HEK293 (cell line): ENCODE measurements around the gene CIRBP.

Experiments
- CTCF ChIP-seq: fragments of 450-650 bp; formaldehyde crosslinking; IDR thresholded peaks from 2 replicates; pipeline ENCODE4 v1.5.1; 2016; ENCODE audit warnings: missing biosample characterization, missing genetic modification characterization
- ELK4 ChIP-seq: IDR thresholded peaks from 2 replicates; pipeline ENCODE4 v1.6.1; 2011; ENCODE audit warnings: mild to moderate bottlenecking, low read depth, low read length, borderline replicate concordance
- KLF17 ChIP-seq: fragments of 450-650 bp; formaldehyde crosslinking; IDR thresholded peaks from 2 replicates; pipeline ENCODE4 v1.5.1; 2016; ENCODE audit warnings: missing biosample characterization, missing genetic modification characterization
- OVOL3 ChIP-seq: fragments of 450-650 bp; formaldehyde crosslinking; IDR thresholded peaks from 2 replicates; pipeline ENCODE4 v1.5.1; 2016; ENCODE audit warnings: missing biosample characterization, missing genetic modification characterization
- PBX3 ChIP-seq: sonication (generic); formaldehyde crosslinking; IDR thresholded peaks from 2 replicates; pipeline ENCODE4 v1.8.1; 2022; ENCODE audit warnings: mild to moderate bottlenecking, moderate library complexity, missing genetic modification reagents
- PRDM4 ChIP-seq: fragments of 450-650 bp; formaldehyde crosslinking; IDR thresholded peaks from 2 replicates; pipeline ENCODE4 v1.5.1; 2017; ENCODE audit warnings: missing biosample characterization, missing genetic modification characterization
- TCF7L2 ChIP-seq: IDR thresholded peaks from 2 replicates; pipeline ENCODE4 v1.6.1; 2011; ENCODE audit warnings: low read depth, mild to moderate bottlenecking, inconsistent platforms, low read length, moderate library complexity, borderline replicate concordance
- ZBTB10 ChIP-seq: fragments of 450-650 bp; formaldehyde crosslinking; IDR thresholded peaks from 2 replicates; pipeline ENCODE4 v1.5.1; 2016; ENCODE audit warnings: missing biosample characterization, missing genetic modification characterization
- ZFP69B ChIP-seq: fragments of 450-650 bp; formaldehyde crosslinking; IDR thresholded peaks from 2 replicates; pipeline ENCODE4 v1.5.1; 2016; ENCODE audit warnings: missing biosample characterization, missing genetic modification characterization
- ZIC2 ChIP-seq: fragments of 450-650 bp; formaldehyde crosslinking; IDR thresholded peaks from 2 replicates; pipeline ENCODE4 v1.5.1; 2016; ENCODE audit warnings: missing biosample characterization, missing genetic modification characterization
- ZNF121 ChIP-seq: fragments of 450-650 bp; formaldehyde crosslinking; IDR thresholded peaks from 2 replicates; pipeline ENCODE4 v1.5.1; 2016; ENCODE audit warnings: missing biosample characterization, missing genetic modification characterization
- ZNF133 ChIP-seq: fragments of 450-650 bp; formaldehyde crosslinking; IDR thresholded peaks from 2 replicates; pipeline ENCODE4 v1.5.1; 2016; ENCODE audit warnings: missing biosample characterization, missing genetic modification characterization
- ZNF140 ChIP-seq: fragments of 450-650 bp; formaldehyde crosslinking; IDR thresholded peaks from 2 replicates; pipeline ENCODE4 v1.5.1; 2016; ENCODE audit warnings: missing biosample characterization, missing genetic modification characterization
- ZNF2 ChIP-seq: fragments of 450-650 bp; formaldehyde crosslinking; IDR thresholded peaks from 2 replicates; pipeline ENCODE4 v1.5.1; 2016; ENCODE audit warnings: missing biosample characterization, missing genetic modification characterization
- ZNF223 ChIP-seq: fragments of 450-650 bp; formaldehyde crosslinking; IDR thresholded peaks from 2 replicates; pipeline ENCODE4 v1.5.1; 2016; ENCODE audit warnings: missing biosample characterization, missing genetic modification characterization
- ZNF292 ChIP-seq: fragments of 450-650 bp; formaldehyde crosslinking; IDR thresholded peaks from 2 replicates; pipeline ENCODE4 v1.5.1; 2016; ENCODE audit warnings: low read depth, missing biosample characterization, missing genetic modification characterization, borderline replicate concordance
- ZNF354C ChIP-seq: fragments of 450-650 bp; formaldehyde crosslinking; IDR thresholded peaks from 2 replicates; pipeline ENCODE4 v1.5.1; 2016; ENCODE audit warnings: missing biosample characterization, missing genetic modification characterization, low read depth, borderline replicate concordance
- ZNF473 ChIP-seq: fragments of 450-650 bp; formaldehyde crosslinking; IDR thresholded peaks from 2 replicates; pipeline ENCODE4 v1.5.1; 2017; ENCODE audit warnings: missing biosample characterization, missing genetic modification characterization
- ZNF544 ChIP-seq: fragments of 450-650 bp; formaldehyde crosslinking; IDR thresholded peaks from 2 replicates; pipeline ENCODE4 v1.5.0; 2017; ENCODE audit warnings: missing biosample characterization, missing genetic modification characterization
- ZNF548 ChIP-seq: fragments of 450-650 bp; formaldehyde crosslinking; IDR thresholded peaks from 2 replicates; pipeline ENCODE4 v1.5.1; 2016; ENCODE audit warnings: missing biosample characterization, missing genetic modification characterization
- ZNF549 ChIP-seq: fragments of 450-650 bp; IDR thresholded peaks from 2 replicates; pipeline ENCODE4 v1.5.1; 2018; ENCODE audit warnings: missing biosample characterization, missing genetic modification characterization, mild to moderate bottlenecking, inconsistent platforms, moderate library complexity
- ZNF560 ChIP-seq: fragments of 450-650 bp; formaldehyde crosslinking; IDR thresholded peaks from 2 replicates; pipeline ENCODE4 v1.5.1; 2017; ENCODE audit warnings: missing biosample characterization, missing genetic modification characterization, borderline replicate concordance
- ZNF571 ChIP-seq: fragments of 450-650 bp; formaldehyde crosslinking; IDR thresholded peaks from 2 replicates; pipeline ENCODE4 v1.5.0; 2017; ENCODE audit warnings: missing biosample characterization, missing genetic modification characterization
- ZNF629 ChIP-seq: fragments of 450-650 bp; formaldehyde crosslinking; IDR thresholded peaks from 2 replicates; pipeline ENCODE4 v1.5.1; 2017; ENCODE audit warnings: missing biosample characterization, missing genetic modification characterization
- ZNF670 ChIP-seq: fragments of 450-650 bp; formaldehyde crosslinking; IDR thresholded peaks from 2 replicates; pipeline ENCODE4 v1.5.1; 2016; ENCODE audit warnings: missing biosample characterization, missing genetic modification characterization, low read depth
- ZNF677 ChIP-seq: fragments of 450-650 bp; IDR thresholded peaks from 2 replicates; pipeline ENCODE4 v1.5.0; 2018; ENCODE audit warnings: missing biosample characterization, mild to moderate bottlenecking, missing genetic modification characterization, moderate library complexity
- ZNF707 ChIP-seq: fragments of 450-650 bp; formaldehyde crosslinking; IDR thresholded peaks from 2 replicates; pipeline ENCODE4 v1.5.1; 2016; ENCODE audit warnings: missing biosample characterization, missing genetic modification characterization
- ZNF768 ChIP-seq: fragments of 450-650 bp; formaldehyde crosslinking; IDR thresholded peaks from 2 replicates; pipeline ENCODE4 v1.5.1; 2018; ENCODE audit warnings: missing biosample characterization, mild to moderate bottlenecking, missing genetic modification characterization
- ZNF830 ChIP-seq: fragments of 450-650 bp; IDR thresholded peaks from 2 replicates; pipeline ENCODE4 v1.5.0; 2018; ENCODE audit warnings: missing biosample characterization, missing genetic modification characterization, low read depth, mild to moderate bottlenecking, moderate library complexity

CIRBP gene

GRCh38 chr19:1239796-1240737, 29.1 kb upstream of the CIRBP start (continued):
- TF ChIP-seq ELK4 (no peak), PBX3 (CRISPR knock-in tag) (no peak), TCF7L2 (no peak), ZNF629 (tag by site-specific recombination) (peak; percentile 97), ZBTB10 (peak; percentile 93), ZNF548 (no peak), ZIC2 (peak; percentile 75), ZNF223 (tag by site-specific recombination) (no peak), ZNF677 (tag by site-specific recombination) (no peak), ZNF670 (tag by site-specific recombination) (no peak), ZFP69B (no peak), ZNF830 (tag by site-specific recombination) (no peak), KLF17 (tag by site-specific recombination) (no peak; the same call in 1 of the 2 replicates), ZNF354C (tag by site-specific recombination) (no peak), ZNF473 (tag by site-specific recombination) (no peak), ZNF2 (no peak; the same call in 1 of the 2 replicates), ZNF707 (tag by site-specific recombination) (no peak), ZNF292 (tag by site-specific recombination) (no peak), ZNF549 (no peak), ZNF133 (tag by site-specific recombination) (no peak), ZNF544 (no peak), ZNF140 (tag by site-specific recombination) (no peak), CTCF (0 out of 2 replicates have a peak, but pooled peaks have one; percentile 12), PRDM4 (tag by site-specific recombination) (no peak), ZNF768 (tag by site-specific recombination) (no peak), OVOL3 (no peak), ZNF121 (tag by site-specific recombination) (0 out of 2 replicates have a peak, but pooled peaks have one; percentile 17), ZNF571 (no peak), ZNF560 (tag by site-specific recombination) (no peak)
